A549 (cell line): ENCODE measurements around the gene BEAN1. TPM values are rescaled to one million over a fixed set of nuclear protein-coding genes. Genes with fewer than 3 reads are reported as not detected.

Experiments used
- ATAC-seq, 2 experiments: fragments of 200-7000 bp in 1 of 2; fragments of >200 bp in 1 of 2; cut with Nextera tagmentation in 1 of 2; cut with Tn5 transposase in 1 of 2; 3 replicates each; pipeline versions ENCODE4 v1.8.0 to v1.9.1; 2018 to 2020; ENCODE audit warnings: mild to moderate bottlenecking in 1 of 2, moderate library complexity in 1 of 2
- CTCF ChIA-PET: fragments of 300-600 bp; sonication (Branson Sonifier 250); formaldehyde crosslinking; extraction: SDS; loops from one replicate; lab custom pipeline; 2021; ENCODE audit warnings: antibody characterized with exemption, inconsistent platforms; lab: Yijun Ruan, JAX
- POLR2A ChIA-PET: fragments of 350-600 bp; formaldehyde crosslinking; extraction: SDS; loops from one replicate; lab custom pipeline; 2021; ENCODE audit warnings: antibody characterized with exemption, inconsistent platforms; lab: Yijun Ruan, JAX
- DNase-seq, 2 experiments: peaks; one replicate each; pipeline versions ENCODE4 v3.0.0 to v3.0.0-alpha.2; 2011 to 2016; ENCODE audit warnings: low read depth in 1 of 2, low spot score in 1 of 2
- FAIRE-seq: peaks from 2 replicates; lab custom pipeline; 2011; peaks lifted over from hg19 to GRCh38; lab: Jason Lieb, UNC
- H3K27ac ChIP-seq, 2 experiments: fragments of >200 bp; sonication (Bioruptor Twin); formaldehyde crosslinking; 3 replicates each; pipeline ENCODE4 v1.5.1; 2016 to 2017
- H3K4me1 ChIP-seq: fragments of >200 bp; sonication (Bioruptor Twin); formaldehyde crosslinking; 3 replicates; pipeline ENCODE4 v1.6.1; 2016
- H3K4me2 ChIP-seq: fragments of >200 bp; sonication (Bioruptor Twin); formaldehyde crosslinking; 3 replicates; pipeline ENCODE4 v1.6.1; 2016
- H3K4me3 ChIP-seq: fragments of >200 bp; sonication (Bioruptor Twin); formaldehyde crosslinking; 3 replicates; pipeline ENCODE4 v1.5.1; 2016
- H3K9me3 ChIP-seq: fragments of >200 bp; sonication (Bioruptor Twin); formaldehyde crosslinking; 3 replicates; pipeline ENCODE4 v1.6.1; 2016
- CBX8 ChIP-seq: fragments of 200-600 bp; sonication (generic); IDR thresholded peaks from 2 replicates; pipeline ENCODE4 v1.6.1; 2016
- CEBPB ChIP-seq, 2 experiments: fragments of >200 bp in 1 of 2; sonication (Bioruptor Twin) in 1 of 2; formaldehyde crosslinking in 1 of 2; IDR thresholded peaks; 2 replicates each; pipeline ENCODE4 v1.6.1; 2012 to 2016
- CHD2 ChIP-seq: fragments of 150-350 bp; IDR thresholded peaks from 2 replicates; pipeline ENCODE4 v1.6.1; 2014; ENCODE audit warnings: low read length; ENCODE audit not compliant: partially characterized antibody
- ESRRA ChIP-seq: fragments of 150-350 bp; IDR thresholded peaks from 2 replicates; pipeline ENCODE4 v1.6.1; 2014; ENCODE audit warnings: mild to moderate bottlenecking, low read length, borderline replicate concordance
- FOSB ChIP-seq: fragments of 250-450 bp; sonication (Bioruptor Pico); IDR thresholded peaks from 2 replicates; pipeline ENCODE4 v1.5.0; 2020; ENCODE audit warnings: mild to moderate bottlenecking, moderate library complexity
- FOXS1 ChIP-seq: fragments of 250-450 bp; sonication (Bioruptor Pico); IDR thresholded peaks from 2 replicates; pipeline ENCODE4 v1.5.0; 2020; ENCODE audit warnings: mild to moderate bottlenecking, moderate library complexity
- GATA3 ChIP-seq: IDR thresholded peaks from 2 replicates; pipeline ENCODE4 v1.6.1; 2012; ENCODE audit warnings: borderline replicate concordance
- HDAC2 ChIP-seq: fragments of 200-600 bp; sonication (generic); IDR thresholded peaks from 2 replicates; pipeline ENCODE4 v1.6.1; 2016
- HOXB13 ChIP-seq: fragments of 250-450 bp; sonication (Bioruptor Pico); IDR thresholded peaks from 2 replicates; pipeline ENCODE4 v1.5.0; 2020; ENCODE audit warnings: low read depth, mild to moderate bottlenecking, moderate library complexity
- HOXB5 ChIP-seq: fragments of 250-450 bp; sonication (Bioruptor Pico); IDR thresholded peaks from 2 replicates; pipeline ENCODE4 v1.5.0; 2020; ENCODE audit warnings: mild to moderate bottlenecking, moderate library complexity
- JUN ChIP-seq, 2 experiments: fragments of >200 bp; sonication (Bioruptor Twin); formaldehyde crosslinking; IDR thresholded peaks; 2 replicates in 1 of 2; 3 replicates in 1 of 2; pipeline ENCODE4 v1.6.1; 2016 to 2017
- JUNB ChIP-seq: fragments of >200 bp; sonication (Bioruptor Twin); formaldehyde crosslinking; IDR thresholded peaks from 2 replicates; pipeline ENCODE4 v1.6.1; 2016
- MAZ ChIP-seq: fragments of 150-350 bp; IDR thresholded peaks from 2 replicates; pipeline ENCODE4 v1.6.1; 2014; ENCODE audit warnings: antibody characterized with exemption, low read depth, low read length, borderline replicate concordance
- PHF8 ChIP-seq: fragments of 200-600 bp; sonication (generic); IDR thresholded peaks from 2 replicates; pipeline ENCODE4 v1.6.1; 2016; ENCODE audit warnings: low read depth, mild to moderate bottlenecking, antibody characterized with exemption, moderate library complexity, borderline replicate concordance
- RAD21 ChIP-seq, 2 experiments: fragments of >200 bp in 1 of 2; sonication (Bioruptor Twin) in 1 of 2; formaldehyde crosslinking in 1 of 2; IDR thresholded peaks in 1 of 2; conservative IDR thresholded peaks in 1 of 2; 2 replicates in 1 of 2; 3 replicates in 1 of 2; pipeline ENCODE4 v1.6.1; 2012 to 2018; ENCODE audit warnings: inconsistent platforms in 1 of 2
- ZFP36 ChIP-seq: fragments of 450-650 bp; IDR thresholded peaks from 2 replicates; pipeline ENCODE4 v1.6.1; 2014; ENCODE audit warnings: borderline replicate concordance; ENCODE audit not compliant: partially characterized antibody
- WGBS: methylation state at CpG from one replicate; pipeline ENCODE4 v1.1.6; 2017; ENCODE audit errors: missing lambda C conversion rate; 5-methylcytosine and 5-hydroxymethylcytosine counted together
- polyA plus RNA-seq, 4 experiments: library from polyadenylated mRNA; depleted of rRNA in 3 of 4; stranded (reverse); fragments of >200 nt; fragmentation: RNase III in 1 of 4; extraction: RNeasy Plus Mini Kit Qiagen cat#74134 plus additional on column Dnase treatment in 1 of 4; gene quantifications; 2 replicates in 3 of 4; 3 replicates in 1 of 4; pipeline ENCODE4 v1.2.3, GENCODE V29; 2011 to 2017
- TF ChIP-seq, protein P1 (sequence below): fragments of 450-650 bp; IDR thresholded peaks from 2 replicates; pipeline ENCODE4 v1.6.1; 2014; ENCODE audit warnings: antibody characterized with exemption
- TF ChIP-seq, protein P2 (sequence below): fragments of 150-350 bp; IDR thresholded peaks from 2 replicates; pipeline ENCODE4 v1.6.1; 2014; ENCODE audit warnings: low read depth, mild to moderate bottlenecking, low read length
- TF ChIP-seq, protein P3 (sequence below): IDR thresholded peaks from 2 replicates; pipeline ENCODE4 v1.6.1; 2012; ENCODE audit warnings: low read depth, borderline replicate concordance
- TF ChIP-seq, protein P4 (sequence below): IDR thresholded peaks from 2 replicates; pipeline ENCODE4 v1.6.1; 2012
- TF ChIP-seq, protein P5 (sequence below): IDR thresholded peaks from 2 replicates; pipeline ENCODE4 v1.6.1; 2012
- TF ChIP-seq, protein P6 (sequence below): fragments of >200 bp; sonication (Bioruptor Twin); formaldehyde crosslinking; IDR thresholded peaks from 2 replicates; pipeline ENCODE4 v1.6.1; 2016

BEAN1 gene
- polyA plus RNA-seq, 2 of the 4 experiments (the other 2 are of a cell fraction), result 0.98 to 1.7 TPM

DNA sequence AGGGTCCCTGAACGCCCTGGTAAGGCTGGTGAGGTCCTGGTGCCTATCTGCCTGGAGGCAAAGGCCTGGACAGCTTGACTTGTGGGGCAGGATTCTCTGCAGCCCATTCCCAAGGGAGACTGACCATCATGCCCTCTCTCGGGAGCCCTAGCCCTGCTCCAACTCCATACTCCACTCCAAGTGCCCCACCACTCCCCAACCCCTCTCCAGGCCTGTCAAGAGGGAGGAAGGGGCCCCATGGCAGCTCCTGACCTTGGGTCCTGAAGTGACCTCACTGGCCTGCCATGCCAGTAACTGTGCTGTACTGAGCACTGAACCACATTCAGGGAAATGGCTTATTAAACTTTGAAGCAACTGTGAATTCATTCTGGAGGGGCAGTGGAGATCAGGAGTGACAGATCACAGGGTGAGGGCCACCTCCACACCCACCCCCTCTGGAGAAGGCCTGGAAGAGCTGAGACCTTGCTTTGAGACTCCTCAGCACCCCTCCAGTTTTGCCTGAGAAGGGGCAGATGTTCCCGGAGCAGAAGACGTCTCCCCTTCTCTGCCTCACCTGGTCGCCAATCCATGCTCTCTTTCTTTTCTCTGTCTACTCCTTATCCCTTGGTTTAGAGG, 23.5 kb upstream of the BEAN1 start:
- Histone ChIP-seq H3K4me1 (peaks cover 17% of the 10 kb centered on the region), H3K4me2 (no peak overlapping the region), H3K4me3 (no peak overlapping the region), H3K27ac (no peak overlapping the region), H3K9me3 (no peaks in the 10 kb centered on the region)
- WGBS, result 65% methylated on average over 4 of the region's 5 CpGs
- CTCF ChIA-PET, result interaction anchor here (0.8 to 7.1 kb wide), 10 partner anchors 11 to 469 kb away, joined by 3 to 185 read pairs (median 26); no protein-coding TSS in a partner anchor
- POLR2A ChIA-PET, result no interaction called here
- no peak for DNase-seq
- TF ChIP-seq, protein P1, sequence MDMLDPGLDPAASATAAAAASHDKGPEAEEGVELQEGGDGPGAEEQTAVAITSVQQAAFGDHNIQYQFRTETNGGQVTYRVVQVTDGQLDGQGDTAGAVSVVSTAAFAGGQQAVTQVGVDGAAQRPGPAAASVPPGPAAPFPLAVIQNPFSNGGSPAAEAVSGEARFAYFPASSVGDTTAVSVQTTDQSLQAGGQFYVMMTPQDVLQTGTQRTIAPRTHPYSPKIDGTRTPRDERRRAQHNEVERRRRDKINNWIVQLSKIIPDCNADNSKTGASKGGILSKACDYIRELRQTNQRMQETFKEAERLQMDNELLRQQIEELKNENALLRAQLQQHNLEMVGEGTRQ, result no peak
- TF ChIP-seq JUN (IDR thresholded peaks at IDR 0.05), result no peak
- TF ChIP-seq, protein P2, sequence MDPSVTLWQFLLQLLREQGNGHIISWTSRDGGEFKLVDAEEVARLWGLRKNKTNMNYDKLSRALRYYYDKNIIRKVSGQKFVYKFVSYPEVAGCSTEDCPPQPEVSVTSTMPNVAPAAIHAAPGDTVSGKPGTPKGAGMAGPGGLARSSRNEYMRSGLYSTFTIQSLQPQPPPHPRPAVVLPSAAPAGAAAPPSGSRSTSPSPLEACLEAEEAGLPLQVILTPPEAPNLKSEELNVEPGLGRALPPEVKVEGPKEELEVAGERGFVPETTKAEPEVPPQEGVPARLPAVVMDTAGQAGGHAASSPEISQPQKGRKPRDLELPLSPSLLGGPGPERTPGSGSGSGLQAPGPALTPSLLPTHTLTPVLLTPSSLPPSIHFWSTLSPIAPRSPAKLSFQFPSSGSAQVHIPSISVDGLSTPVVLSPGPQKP, result no peak
- TF ChIP-seq FOXS1 (CRISPR knock-in tag), result no peak
- TF ChIP-seq, protein P3, sequence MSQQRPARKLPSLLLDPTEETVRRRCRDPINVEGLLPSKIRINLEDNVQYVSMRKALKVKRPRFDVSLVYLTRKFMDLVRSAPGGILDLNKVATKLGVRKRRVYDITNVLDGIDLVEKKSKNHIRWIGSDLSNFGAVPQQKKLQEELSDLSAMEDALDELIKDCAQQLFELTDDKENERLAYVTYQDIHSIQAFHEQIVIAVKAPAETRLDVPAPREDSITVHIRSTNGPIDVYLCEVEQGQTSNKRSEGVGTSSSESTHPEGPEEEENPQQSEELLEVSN, result no peak
- TF ChIP-seq ESRRA, result no peak
- TF ChIP-seq GATA3, result no peak
- TF ChIP-seq PHF8, result no peak
- no peak for TF ChIP-seq FOSB (CRISPR knock-in tag)
- TF ChIP-seq CEBPB (IDR thresholded peaks at IDR 0.05), result no peak
- TF ChIP-seq, protein P4, sequence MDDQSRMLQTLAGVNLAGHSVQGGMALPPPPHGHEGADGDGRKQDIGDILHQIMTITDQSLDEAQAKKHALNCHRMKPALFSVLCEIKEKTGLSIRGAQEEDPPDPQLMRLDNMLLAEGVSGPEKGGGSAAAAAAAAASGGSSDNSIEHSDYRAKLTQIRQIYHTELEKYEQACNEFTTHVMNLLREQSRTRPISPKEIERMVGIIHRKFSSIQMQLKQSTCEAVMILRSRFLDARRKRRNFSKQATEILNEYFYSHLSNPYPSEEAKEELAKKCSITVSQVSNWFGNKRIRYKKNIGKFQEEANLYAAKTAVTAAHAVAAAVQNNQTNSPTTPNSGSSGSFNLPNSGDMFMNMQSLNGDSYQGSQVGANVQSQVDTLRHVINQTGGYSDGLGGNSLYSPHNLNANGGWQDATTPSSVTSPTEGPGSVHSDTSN, result no peak
- TF ChIP-seq RAD21 (conservative IDR thresholded peaks at IDR 0.05 in 1 of 2, IDR thresholded peaks at IDR 0.05 in 1 of 2), result no peak
- TF ChIP-seq, protein P5, sequence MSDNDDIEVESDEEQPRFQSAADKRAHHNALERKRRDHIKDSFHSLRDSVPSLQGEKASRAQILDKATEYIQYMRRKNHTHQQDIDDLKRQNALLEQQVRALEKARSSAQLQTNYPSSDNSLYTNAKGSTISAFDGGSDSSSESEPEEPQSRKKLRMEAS, result no peak
- no peak for TF ChIP-seq JUNB
- no peak for TF ChIP-seq HOXB13 (CRISPR knock-in tag)
- no peak for TF ChIP-seq MAZ
- TF ChIP-seq CBX8, result no peak
- TF ChIP-seq ZFP36, result no peak
- TF ChIP-seq HDAC2, result no peak
- no peak for TF ChIP-seq HOXB5
- ATAC-seq, result no peak
- FAIRE-seq, result no peak

DNA sequence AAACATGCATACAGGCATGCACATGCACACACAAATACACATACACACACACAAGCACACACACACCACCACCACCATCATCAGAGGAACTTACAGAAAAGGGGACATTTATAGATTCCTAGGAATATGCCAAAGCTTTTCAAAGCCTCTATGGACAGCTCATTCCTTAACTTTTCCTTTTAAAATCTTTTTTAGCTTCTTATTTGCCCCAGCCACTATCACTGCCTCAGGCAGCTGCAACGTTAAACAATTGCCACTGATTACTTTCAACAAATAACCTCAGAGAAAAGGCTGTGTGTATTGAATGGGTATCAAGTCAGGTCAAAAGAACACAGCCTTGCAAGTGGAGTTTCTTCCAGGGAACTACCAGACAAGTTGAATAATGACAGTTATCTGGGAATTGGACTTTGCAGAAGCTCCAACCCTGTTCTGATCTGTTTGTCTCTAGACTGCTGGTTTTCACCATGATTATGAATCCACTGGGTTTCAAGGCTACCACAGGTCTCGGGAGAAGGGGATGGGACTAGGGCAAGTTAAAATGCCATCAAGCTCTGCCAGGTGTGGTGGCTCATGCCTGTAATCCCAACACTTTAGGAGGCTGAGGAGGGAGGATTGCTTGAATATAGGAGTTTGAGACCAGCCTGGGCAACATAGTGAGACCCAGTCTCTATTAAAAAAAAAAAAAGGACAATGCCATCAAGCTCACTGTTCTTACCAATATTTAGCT, 21.9 kb upstream of the BEAN1 start:
- no peak for ATAC-seq
- no peak overlapping the region for H3K4me2 ChIP-seq
- no peaks in the 10 kb centered on the region for H3K9me3 ChIP-seq
- TF ChIP-seq, protein P6, sequence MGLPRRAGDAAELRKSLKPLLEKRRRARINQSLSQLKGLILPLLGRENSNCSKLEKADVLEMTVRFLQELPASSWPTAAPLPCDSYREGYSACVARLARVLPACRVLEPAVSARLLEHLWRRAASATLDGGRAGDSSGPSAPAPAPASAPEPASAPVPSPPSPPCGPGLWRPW, result no peak
- no peak for TF ChIP-seq CHD2
- ChIA-PET CTCF (interaction anchor here (0.6 to 7.1 kb wide), 49 partner anchors 9 to 467 kb away, joined by 3 to 185 read pairs (median 6); partner anchors contain the start of gene CMTM3), POLR2A (no interaction called here)
- H3K27ac ChIP-seq, result no peak overlapping the region
- DNase-seq, result no peak
- H3K4me3 ChIP-seq, result no peak overlapping the region
- FAIRE-seq, result no peak
- peaks cover 27% of the 10 kb centered on the region for H3K4me1 ChIP-seq
- WGBS, result 52% methylated on average over 2 of the region's 2 CpGs
